ENCODE measurements around the gene TRIM24. TPM values are rescaled to one million over a fixed set of nuclear protein-coding genes. Genes with fewer than 3 reads are reported as not detected.

Gene TRIM24
- total and polyA plus RNA-seq, 2 of the 13 experiments (the other 11 are each of a cell fraction or from before 2014, with no cell fraction given): 100 to 106 TPM

DNA sequence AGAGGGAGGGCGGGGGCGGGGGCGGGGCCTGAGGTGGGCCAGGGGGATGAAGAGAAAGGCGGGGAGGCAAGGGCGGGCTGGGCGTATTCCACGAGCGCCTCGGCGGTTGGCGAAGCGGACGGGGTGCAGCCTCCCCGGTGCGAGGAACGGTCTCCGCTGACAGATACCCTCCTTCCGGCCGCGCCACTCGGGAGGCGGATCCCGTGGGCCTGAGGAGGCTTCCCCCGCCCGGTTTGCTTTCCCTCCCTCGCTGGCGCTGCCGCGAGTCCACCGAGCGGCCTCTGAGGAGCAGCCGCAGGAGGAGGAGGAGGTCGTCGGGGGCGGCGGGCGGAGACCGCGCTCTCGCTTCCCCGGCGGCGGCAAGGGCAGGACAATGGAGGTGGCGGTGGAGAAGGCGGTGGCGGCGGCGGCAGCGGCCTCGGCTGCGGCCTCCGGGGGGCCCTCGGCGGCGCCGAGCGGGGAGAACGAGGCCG, at the start of gene TRIM24 (continued):
- TF ChIP-seq, protein P1, sequence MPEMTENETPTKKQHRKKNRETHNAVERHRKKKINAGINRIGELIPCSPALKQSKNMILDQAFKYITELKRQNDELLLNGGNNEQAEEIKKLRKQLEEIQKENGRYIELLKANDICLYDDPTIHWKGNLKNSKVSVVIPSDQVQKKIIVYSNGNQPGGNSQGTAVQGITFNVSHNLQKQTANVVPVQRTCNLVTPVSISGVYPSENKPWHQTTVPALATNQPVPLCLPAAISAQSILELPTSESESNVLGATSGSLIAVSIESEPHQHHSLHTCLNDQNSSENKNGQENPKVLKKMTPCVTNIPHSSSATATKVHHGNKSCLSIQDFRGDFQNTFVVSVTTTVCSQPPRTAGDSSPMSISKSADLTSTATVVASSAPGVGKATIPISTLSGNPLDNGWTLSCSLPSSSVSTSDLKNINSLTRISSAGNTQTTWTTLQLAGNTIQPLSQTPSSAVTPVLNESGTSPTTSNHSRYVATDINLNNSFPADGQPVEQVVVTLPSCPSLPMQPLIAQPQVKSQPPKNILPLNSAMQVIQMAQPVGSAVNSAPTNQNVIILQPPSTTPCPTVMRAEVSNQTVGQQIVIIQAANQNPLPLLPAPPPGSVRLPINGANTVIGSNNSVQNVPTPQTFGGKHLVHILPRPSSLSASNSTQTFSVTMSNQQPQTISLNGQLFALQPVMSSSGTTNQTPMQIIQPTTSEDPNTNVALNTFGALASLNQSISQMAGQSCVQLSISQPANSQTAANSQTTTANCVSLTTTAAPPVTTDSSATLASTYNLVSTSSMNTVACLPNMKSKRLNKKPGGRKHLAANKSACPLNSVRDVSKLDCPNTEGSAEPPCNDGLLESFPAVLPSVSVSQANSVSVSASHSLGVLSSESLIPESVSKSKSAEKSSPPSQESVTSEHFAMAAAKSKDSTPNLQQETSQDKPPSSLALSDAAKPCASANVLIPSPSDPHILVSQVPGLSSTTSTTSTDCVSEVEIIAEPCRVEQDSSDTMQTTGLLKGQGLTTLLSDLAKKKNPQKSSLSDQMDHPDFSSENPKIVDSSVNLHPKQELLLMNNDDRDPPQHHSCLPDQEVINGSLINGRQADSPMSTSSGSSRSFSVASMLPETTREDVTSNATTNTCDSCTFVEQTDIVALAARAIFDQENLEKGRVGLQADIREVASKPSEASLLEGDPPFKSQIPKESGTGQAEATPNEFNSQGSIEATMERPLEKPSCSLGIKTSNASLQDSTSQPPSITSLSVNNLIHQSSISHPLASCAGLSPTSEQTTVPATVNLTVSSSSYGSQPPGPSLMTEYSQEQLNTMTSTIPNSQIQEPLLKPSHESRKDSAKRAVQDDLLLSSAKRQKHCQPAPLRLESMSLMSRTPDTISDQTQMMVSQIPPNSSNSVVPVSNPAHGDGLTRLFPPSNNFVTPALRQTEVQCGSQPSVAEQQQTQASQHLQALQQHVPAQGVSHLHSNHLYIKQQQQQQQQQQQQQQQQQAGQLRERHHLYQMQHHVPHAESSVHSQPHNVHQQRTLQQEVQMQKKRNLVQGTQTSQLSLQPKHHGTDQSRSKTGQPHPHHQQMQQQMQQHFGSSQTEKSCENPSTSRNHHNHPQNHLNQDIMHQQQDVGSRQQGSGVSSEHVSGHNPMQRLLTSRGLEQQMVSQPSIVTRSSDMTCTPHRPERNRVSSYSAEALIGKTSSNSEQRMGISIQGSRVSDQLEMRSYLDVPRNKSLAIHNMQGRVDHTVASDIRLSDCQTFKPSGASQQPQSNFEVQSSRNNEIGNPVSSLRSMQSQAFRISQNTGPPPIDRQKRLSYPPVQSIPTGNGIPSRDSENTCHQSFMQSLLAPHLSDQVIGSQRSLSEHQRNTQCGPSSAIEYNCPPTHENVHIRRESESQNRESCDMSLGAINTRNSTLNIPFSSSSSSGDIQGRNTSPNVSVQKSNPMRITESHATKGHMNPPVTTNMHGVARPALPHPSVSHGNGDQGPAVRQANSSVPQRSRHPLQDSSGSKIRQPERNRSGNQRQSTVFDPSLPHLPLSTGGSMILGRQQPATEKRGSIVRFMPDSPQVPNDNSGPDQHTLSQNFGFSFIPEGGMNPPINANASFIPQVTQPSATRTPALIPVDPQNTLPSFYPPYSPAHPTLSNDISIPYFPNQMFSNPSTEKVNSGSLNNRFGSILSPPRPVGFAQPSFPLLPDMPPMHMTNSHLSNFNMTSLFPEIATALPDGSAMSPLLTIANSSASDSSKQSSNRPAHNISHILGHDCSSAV (CRISPR knock-in tag; IDR thresholded peaks at IDR 0.05; ENCODE audit: borderline replicate concordance): no peak
- 0 out of 2 replicates have a peak, but pooled peaks have one; percentile 17 for TF ChIP-seq HNRNPL (IDR thresholded peaks at IDR 0.05; ENCODE audit: low read depth, low read length)
- TF ChIP-seq HNRNPK (IDR thresholded peaks at IDR 0.05; ENCODE audit: low read depth, low read length, poor library complexity, severe bottlenecking): peak; percentile 47
- no peak for TF ChIP-seq SIX1 (CRISPR knock-in tag; IDR thresholded peaks at IDR 0.05; ENCODE audit: borderline replicate concordance)
- TF ChIP-seq CBX5 (CRISPR knock-in tag; IDR thresholded peaks at IDR 0.05; ENCODE audit: borderline replicate concordance): no peak; the same call in 1 of the 2 replicates
- peak; percentile 66; the same call in 1 of the 2 replicates for TF ChIP-seq SALL2 (CRISPR knock-in tag; IDR thresholded peaks at IDR 0.05)
- TF ChIP-seq MXD4 (CRISPR knock-in tag; IDR thresholded peaks at IDR 0.05): no peak; the same call in 1 of the 2 replicates
- TF ChIP-seq TEAD3 (CRISPR knock-in tag; optimal IDR thresholded peaks at IDR 0.05; ENCODE audit: borderline replicate concordance): no peak
- TF ChIP-seq ZNF749 (CRISPR knock-in tag; IDR thresholded peaks at IDR 0.05; ENCODE audit: borderline replicate concordance): no peak
- no peak for TF ChIP-seq ZNF619 (CRISPR knock-in tag; IDR thresholded peaks at IDR 0.05)
- no peak for TF ChIP-seq RBM39 (IDR thresholded peaks at IDR 0.05; ENCODE audit: low read depth, low read length, poor library complexity, severe bottlenecking)
- 0 out of 2 replicates have a peak, but pooled peaks have one; percentile 16 for TF ChIP-seq ZNF629 (CRISPR knock-in tag; conservative IDR thresholded peaks at IDR 0.05)
- peak; percentile 37 for TF ChIP-seq PITX1 (CRISPR knock-in tag; IDR thresholded peaks at IDR 0.05)
- TF ChIP-seq, protein P2, sequence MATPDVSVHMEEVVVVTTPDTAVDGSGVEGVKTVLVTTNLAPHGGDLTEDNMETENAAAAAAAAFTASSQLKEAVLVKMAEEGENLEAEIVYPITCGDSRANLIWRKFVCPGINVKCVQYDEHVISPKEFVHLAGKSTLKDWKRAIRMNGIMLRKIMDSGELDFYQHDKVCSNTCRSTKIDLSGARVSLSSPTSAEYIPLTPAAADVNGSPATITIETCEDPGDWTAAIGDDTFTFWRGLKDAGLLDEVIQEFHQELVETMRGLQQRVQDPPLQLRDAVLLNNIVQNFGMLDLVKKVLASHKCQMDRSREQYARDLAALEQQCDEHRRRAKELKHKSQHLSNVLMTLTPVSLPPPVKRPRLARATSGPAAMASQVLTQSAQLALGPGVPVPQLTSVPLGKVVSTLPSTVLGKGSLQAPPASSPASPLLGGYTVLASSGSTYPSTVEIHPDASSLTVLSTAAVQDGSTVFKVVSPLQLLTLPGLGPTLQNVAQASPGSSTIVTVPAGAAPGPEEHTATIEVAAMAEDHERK (CRISPR knock-in tag; IDR thresholded peaks at IDR 0.05; ENCODE audit: low read depth): no peak
- no peak for TF ChIP-seq ELK4 (CRISPR knock-in tag; IDR thresholded peaks at IDR 0.05; ENCODE audit: borderline replicate concordance)
- 0 out of 2 replicates have a peak, but pooled peaks have one; percentile 8 for TF ChIP-seq RARA (CRISPR knock-in tag; IDR thresholded peaks at IDR 0.05)
